NCI-H345 treated with DMSO at 0.1 percent for 48 hours (cell line): ENCODE measurements around the gene CPM.

Experiments
- DNase-seq: peaks from one replicate; lab custom pipeline; 2025; ENCODE audit not compliant: unreplicated experiment; lab: John Stamatoyannopoulos, UW

CPM gene

GRCh38 chr12:68932961-68933893 lies at the start of gene CPM:
TSS of gene CPM (minus strand) at chr12:68933171. CDS start at chr12:68932837, 334 bp downstream.
- peak; percentile 61 for DNase-seq

GRCh38 chr12:68981516-68981915 lies 48.5 kb upstream of the CPM start:
- no peak for DNase-seq

DNA sequence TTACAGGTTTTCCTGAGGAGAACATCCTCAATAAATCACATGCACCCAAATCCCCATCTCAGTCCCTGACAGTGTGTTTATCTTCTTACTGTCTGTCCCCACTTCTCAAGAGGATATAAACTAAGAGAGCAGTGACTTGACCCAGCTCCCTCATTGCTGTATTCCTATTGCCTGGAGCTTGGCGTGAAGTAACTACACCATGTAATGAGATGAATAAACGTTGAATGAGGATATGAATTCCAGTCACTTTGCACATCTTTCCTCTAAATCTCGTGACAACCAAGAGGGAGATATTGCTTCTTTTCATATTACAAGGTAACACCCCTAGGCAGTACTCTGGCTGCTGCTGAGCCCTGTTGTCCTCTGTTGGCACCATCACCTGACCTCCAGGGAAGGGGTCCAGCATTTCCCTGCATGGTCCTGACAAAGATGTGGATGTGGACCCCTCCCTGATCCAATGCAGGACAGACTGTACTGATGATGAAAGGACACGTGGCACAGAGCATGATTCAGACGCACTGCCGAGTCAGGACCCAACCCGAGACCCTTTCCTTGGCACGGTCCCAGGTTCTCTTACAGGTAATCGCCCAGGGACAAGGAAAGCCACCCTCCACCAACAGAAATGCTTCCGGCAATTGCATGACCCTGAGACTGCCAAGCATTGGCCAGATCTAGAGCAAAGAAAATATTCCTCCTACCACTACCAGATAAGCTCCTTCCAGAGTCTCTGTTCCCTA lies 47.7 kb upstream of the CPM start:
- DNase-seq, result no peak

GRCh38 chr12:68978678-68979077 lies 45.7 kb upstream of the CPM start:
- no peak for DNase-seq

DNA sequence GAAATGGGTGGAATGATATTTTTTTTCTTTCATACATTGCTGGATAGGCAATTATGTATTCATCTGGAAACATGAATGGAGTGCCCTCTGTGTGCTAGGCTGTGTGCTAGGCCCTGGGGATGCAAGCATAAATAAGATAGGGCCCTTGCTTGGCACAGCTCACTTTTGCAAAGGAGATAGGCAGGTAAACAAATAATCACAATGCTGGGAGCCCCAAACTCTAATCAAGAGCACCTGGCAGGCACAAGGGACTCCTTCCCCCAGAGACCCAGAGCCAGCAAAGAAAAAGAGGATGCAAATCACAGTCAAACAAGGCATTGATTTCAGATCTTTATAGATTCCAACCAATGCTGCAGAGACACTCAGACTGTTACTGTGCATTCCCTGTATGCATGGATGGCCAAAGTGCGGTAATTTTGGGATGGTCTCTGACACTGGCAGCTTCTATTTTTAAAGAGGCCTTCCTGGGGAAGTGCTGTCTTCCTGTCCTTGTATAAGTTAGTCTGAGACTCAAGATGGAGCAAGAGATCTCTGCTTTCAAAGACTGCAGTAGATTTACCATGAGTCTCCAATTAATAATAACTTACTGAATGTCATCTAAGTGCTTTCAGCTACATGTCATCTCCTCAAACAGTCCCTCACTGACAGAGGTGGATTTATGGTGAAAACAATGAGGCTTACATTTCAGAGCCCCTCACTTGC lies 45.1 kb upstream of the CPM start:
- DNase-seq, result no peak

DNA sequence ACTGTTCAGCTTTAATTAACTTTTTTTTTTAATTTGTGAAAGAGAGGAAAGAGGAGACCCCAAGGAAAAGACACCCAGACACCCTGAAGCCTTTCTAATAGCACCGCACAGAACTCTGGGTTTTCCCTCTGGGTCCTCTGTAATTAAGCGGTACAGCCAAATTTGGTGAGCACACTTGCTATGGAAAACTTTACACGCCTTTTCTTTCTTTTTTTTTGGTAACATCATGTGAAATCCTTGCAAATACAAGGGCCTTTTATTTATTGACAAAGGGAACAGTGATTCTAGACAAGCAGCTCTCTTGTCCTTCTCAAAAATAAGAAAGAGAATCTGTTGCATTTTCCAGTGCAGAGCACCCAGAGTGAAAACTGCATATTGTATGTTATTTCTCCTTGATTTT lies 44.4 kb upstream of the CPM start:
- no peak for DNase-seq

- DNase-seq, result no peak
Measured at GRCh38 chr12:68976395-68976841, 43.4 kb upstream of the CPM start.

- no peak for DNase-seq
Measured at GRCh38 chr12:68975811-68976210, 42.8 kb upstream of the CPM start.

- no peak for DNase-seq
Measured at GRCh38 chr12:68972595-68972994, 39.6 kb upstream of the CPM start.

- no peak for DNase-seq
Measured at GRCh38 chr12:68971404-68971803, 38.4 kb upstream of the CPM start.

DNA sequence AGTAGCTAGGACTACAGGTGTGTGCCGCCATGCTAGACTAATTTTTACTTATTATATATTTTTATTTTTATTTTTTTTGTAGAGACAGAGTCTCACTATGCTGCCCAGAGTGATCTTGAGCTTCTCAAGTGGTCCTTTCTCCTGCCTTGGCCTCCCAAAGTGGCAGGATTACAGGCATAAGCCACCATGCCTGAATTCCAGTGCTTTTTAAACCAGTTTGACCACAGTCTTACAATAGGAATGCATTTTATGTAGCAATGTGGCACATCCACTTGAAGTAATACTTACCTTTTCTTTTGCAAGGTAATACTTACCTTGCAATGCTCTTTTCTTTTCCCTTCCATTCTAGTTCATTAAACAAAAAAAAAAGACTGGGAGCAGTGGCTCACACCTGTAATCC lies 38.0 kb upstream of the CPM start:
- no peak for DNase-seq

DNA sequence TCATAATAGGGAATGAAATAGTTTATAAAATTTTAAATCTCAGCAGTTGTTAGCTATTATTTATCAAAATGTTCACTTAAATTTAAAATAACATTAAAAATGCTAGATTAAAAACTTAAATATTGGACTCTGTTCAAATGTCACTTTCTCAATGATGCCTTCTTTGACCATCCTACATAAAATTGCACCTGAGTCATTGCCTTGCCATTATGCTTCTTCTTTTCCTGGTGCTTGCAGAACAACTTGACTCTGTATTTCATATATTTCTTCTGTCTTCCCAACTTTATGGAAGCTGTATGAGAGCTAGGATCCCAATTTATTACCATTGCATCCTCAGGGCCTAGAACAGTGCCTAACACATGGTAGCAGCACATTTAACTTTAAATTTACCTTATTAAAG lies 37.3 kb upstream of the CPM start:
- DNase-seq, result no peak

DNA sequence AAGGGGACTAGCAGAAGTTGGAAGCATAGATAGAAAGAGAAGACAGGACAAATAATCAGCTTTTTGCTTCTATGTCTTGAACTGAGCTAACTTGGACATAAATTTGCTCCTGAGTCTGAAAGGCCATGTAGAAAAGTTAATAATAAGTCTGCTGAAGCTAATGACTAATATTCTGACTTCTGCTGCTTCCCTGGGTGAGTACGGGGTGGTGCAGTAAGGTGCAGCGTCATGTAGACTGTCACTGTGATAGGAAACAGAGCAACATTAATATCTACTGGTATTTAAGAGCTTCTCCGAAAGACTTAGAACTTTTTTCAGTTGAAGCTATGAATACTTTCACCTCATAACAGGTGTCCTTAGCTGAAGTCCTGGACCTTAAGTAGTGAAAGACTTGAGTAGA lies 34.1 kb upstream of the CPM start:
- no peak for DNase-seq

- DNase-seq, result no peak
Measured at GRCh38 chr12:68963856-68964745, 31.1 kb upstream of the CPM start.

GRCh38 chr12:68962877-68963855 lies 30.2 kb upstream of the CPM start:
- DNase-seq, result no peak

- no peak for DNase-seq
Measured at GRCh38 chr12:68959891-68960464, 27.0 kb upstream of the CPM start.

DNA sequence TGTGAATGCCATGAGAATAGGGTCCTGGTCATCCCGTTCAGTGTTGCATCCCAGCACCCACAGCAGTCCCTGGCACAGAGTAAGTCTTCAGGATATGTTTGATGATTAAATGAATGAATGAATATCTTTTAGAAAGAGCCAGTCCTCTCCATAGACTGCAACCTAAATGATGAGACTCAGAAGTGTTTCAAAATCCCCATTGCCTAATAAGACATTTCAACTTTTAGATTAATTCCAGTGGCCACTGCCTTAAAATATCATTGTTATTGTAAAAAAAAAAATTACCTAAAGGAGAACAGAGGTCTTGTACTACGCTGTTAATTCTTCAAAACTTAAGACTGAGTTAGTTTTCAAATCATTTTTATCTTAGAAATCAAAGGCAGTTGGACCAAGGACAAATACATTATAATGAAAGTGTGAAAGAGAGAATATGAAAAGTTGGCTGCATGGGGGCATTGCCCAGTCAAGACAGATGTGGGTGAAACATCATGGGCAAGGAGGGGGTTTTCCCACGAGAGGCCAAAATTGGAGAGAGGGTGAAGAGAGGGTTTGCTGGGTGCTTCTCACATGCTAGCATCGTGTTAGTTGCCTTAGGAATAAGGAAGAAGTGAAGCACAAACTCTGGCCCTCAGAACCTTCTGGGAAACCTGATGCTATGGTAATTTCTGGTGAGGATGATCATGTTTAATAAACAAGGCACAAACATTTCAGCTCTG lies 26.3 kb upstream of the CPM start:
- no peak for DNase-seq

- no peak for DNase-seq
Measured at GRCh38 chr12:68958322-68958721, 25.4 kb upstream of the CPM start.
